NCI-H187 treated with DMSO at 0.1 percent for 48 hours (cell line): ENCODE measurements around the gene FILIP1.

ENCODE experiments used
- DNase-seq: peaks from one replicate; lab custom pipeline; 2025; lab: John Stamatoyannopoulos, UW

FILIP1 gene

DNA sequence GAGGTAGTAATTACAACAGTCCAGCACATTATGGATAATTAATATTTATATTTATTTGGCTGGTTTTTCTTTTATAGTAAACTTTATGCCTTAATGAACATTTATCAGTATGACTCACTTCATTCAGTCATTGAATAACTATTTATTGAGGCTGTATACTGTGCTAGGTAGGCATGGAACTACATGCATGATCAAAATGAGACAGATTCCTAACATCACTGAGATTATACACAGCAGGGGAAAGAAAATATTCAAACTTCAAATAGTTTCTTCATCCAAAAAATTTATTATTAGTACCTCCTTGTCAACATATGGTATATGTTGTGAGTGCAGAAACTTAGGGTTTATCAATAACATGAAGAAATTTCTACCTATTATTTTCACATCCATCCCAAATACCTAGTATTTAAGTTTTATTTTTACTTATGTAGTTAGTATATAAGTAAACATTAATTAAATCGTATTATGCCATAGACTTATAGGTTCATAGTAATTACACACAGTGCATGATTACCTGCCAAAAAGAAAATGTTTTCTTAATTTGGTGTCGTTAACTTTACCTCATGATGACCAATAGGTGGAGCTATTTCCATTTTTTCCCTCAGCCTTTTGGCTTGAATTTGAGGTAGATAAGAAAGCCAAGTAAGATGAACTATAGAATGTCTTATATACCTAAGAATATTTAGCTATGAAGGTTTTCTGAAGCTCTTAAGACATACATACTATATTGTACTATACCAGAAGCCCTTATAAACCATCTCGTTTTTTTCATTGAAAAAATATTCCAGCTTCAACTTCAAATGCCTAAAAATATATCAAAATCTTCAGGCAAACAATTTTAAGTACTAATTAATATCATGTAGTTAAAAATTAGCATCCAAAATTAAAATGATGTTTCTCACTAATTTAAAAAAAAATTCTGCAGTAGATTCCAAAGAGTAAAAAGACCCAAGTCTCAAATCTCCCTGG, 196.5 kb downstream of the FILIP1 start:
- DNase-seq, result no peak

DNA sequence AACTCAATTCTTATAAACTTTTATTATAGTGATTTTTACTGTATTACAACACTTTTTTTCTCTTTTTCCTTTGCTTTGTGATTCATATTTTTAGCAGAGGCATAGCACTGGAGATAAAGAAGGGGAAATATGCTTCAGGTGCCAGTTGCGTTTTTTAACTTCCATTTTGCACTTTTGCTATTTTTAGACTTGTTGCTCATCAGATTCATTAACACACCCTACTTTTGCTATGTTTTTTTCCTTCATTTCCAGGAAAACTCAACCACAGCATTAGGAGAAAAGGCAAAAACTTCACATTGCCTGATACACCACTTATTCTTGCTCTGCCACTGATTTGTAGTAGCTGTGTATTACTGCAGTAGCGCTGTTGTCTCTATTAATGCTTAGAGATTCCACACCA, 201.0 kb downstream of the FILIP1 start:
- no peak for DNase-seq

DNA sequence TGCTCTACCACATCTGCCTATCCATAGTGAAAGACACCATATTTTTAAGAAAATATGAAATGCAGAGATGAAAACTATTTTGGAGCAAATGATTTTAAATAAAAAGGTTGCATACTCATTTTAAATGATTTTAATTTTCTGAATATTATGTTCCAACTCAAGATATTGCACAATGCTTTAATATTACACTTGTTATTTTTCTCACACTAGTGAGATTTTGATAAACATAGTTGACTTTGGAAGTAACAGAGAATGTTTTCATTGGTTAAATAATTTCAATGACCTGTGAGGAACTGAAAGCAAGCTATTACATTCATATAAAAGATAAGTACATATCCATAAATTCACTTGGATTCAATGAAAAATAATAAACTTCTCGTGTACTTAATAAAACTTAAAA, 201.9 kb downstream of the FILIP1 start:
- no peak for DNase-seq

DNA sequence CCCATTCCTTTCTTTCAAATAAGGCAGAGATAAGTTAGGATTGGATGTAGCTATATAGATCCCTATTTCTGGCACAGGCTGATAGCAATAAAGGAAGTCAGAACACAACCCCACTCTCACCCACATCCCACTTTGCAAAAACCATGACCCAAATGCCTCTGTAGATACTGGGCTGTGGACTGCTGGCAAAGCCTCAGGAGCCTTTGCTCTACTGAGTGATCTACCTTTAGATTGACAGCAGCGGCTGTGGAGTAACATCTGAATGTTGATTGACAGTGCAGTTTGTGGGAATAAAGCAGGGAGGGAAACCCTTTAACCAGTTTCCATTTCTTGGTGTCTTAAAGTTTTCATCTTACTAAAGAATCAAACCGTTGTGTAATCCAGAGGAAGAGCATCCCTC, 202.3 kb downstream of the FILIP1 start:
- no peak for DNase-seq

DNA sequence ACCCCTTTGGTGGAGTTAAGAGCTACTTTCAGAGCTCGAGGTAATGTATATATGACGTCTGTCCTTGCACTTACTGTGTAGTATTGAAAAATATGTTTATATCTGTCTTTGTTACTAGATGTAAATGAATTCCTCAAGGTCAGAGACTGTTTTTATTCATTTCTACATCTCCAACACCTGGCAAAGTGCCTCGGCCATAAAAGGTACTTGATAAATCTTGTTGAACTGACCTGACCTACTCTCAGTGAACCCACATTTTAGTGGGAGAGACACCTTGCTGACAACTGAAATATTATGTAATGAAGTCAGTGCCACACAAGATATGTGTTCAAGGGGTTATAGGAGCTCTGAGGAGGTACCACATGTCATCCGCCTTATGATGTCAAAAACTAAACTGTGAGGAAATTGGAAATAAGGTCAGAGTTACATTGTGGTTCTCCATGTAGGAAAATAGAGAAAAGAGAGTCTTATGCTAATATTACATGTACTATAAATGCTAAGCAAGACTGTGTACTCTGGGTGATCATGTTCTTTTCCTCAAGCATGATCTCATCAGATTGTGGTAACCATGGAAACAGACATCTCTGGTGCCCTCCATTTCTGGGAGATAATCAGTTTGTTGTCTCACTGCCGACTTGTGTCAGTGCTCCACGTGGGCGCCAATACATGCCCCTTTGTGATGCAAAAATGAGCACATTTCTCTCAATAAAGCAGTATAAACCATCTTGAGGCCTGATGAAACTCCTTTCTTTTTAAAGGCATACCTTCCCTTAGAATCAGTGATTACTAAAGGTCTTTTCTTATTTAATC, 203.3 kb downstream of the FILIP1 start:
- DNase-seq, result no peak

DNA sequence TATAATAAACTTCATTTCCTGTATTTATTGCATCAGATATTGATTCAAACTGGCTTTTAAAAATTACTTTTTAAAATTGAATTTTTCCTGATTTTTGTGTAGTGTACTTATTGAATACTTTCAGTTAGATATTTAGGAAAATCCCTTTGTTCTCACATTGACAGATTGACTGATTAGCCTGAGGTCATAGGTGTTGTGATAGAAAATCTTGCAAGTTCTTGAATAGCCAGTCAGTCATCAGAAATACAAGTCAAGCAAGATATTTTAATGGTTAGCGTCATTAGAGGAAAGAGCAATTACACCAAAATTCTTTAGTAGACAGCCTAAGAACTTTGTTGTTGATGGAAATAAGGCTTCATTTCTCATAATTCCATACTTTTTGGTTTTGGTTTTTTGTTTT, 205.6 kb downstream of the FILIP1 start:
- no peak for DNase-seq

DNA sequence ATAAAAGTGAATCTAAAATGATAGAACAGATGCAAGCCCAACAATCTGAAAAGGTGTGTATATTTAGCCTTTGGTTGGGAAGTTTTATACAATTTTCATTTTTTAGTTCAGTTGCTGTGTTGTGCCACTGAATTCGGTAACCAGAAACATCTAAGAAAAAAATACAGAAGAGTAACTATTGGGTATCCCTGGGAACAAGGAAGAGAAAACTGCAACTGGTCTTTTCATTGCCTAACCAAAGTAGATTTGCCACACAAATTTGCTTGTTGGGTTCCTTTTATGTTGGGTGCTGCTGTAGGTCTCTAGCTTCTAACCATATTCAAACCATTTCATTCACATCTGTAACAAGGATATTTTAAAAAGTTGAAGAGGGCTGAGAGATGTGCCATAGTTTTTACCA, 206.2 kb downstream of the FILIP1 start:
- no peak for DNase-seq

DNA sequence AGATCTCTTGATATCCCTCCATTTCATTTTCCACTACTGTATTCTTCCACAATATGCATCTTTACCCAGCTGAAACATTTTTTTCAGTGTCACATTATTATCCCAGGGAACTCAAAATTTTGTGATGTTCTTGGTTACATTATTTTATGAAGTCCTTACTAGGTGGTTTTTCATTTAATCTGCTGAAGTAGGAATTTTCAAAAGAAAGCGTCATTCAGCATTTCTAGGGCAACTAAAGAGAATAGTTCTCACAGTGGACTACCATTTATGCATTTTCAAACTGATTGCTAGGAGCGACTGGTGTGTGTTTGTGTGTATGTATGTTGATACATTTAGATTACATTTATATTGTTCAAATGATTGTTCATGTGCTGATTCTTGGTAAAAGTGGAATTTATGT, 206.6 kb downstream of the FILIP1 start:
- no peak for DNase-seq

DNA sequence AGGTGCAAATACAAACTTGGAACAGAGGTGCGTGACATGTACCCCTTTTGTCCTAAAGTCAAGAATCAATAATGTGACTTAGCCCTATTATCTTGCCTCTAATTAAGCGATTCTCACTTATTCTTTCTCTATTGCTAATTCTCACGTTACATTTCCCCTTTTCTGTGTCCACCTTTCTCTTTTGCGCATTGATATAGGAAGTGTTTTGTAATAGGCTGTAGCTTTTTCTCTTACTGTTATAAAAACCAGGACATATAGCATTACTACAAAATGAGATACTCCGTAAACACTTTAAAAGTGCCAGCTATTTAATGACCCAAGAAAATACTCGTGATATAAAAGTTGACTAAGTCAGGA, 208.3 kb downstream of the FILIP1 start:
- no peak for DNase-seq

DNA sequence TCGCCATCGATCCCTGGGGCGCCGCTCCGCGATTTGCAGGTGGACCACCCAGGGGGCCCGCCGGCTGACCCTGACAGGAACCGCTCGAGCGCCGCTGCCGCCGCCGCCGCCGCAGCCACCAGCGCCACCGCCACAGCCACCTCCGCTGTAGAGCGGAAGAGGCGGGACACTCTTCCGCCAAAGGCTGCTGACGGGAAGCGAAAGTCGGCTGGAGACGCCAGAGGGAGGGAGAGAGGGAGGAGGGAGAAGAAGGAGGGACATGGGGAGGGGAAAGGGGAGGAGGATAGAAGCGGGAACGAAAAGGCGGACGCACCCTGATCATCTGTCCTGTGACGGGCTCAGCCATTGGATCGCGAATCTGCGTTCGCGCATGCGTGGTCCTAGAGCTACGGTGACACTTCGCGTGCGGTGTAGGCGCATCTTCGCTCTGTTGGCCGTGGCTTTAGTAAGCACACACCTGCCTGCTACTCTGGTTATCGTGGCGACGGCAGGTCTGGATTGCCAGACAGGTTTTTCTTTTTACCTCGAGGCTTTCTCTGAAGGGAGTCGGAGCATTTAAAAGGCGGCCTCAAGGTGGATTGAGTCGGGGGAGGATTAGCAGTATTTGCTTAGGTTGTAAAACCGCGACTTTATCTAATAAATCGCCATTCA, 208.8 kb downstream of the FILIP1 start, which contains the start of gene TMEM30A:
TMEM30A (minus strand) TSS at position 161 of the 651 bp plus-strand sequence; CDS start at position 7, 154 bp downstream.
- DNase-seq, result peak; percentile 96

DNA sequence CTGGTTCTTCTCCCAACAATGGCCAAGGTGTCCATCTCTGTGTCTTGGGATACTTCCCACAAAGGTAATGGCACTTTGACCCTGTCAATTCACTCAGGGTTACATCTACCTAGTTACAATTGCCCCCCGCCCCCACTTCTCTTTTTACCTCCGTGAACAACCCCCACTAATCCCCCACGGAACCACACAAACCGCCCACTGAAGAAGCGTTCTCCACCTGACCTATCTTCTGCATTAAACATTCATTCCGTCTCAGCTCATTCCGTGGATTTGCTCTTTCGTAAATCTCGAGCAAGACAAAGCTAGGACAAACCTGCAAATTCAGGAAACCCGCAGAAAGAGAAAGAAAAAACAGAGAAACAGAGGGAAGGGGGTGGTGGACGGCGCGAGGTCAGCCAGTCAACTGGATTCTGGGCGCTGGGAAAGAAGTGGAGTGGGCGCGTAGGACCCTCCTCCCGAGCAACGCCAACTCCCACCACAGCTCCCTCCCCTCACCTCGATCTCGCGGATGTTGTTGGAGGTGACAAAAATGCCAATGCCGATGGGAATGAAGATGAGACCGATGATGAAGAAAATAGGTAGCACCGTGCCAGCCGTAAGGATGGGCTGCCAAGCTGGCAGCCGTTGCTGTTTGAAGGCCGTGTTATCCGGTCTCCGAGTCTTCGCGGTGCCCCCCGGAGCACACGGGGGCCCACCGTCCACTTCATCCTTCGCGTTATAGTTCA, 209.5 kb downstream of the FILIP1 start:
- no peak for DNase-seq

DNA sequence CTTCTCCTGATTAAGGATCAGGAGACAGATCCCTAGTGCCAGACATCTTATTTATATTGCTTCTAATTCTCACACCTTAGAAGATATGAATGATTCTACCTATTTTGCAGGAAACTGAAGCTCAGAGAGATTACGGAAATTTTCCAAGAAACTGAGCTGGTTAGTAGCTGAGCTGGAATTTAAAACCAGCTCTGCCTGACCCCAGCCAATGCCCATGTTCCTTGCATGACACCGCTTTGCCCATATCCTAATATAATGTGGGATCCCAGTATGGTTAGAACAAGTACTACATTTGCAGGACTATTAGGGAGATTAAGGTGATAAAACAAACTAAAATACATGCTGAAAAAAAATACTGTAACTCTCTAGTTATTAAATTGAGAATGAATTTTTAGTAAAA, 210.9 kb downstream of the FILIP1 start:
- DNase-seq, result no peak

DNA sequence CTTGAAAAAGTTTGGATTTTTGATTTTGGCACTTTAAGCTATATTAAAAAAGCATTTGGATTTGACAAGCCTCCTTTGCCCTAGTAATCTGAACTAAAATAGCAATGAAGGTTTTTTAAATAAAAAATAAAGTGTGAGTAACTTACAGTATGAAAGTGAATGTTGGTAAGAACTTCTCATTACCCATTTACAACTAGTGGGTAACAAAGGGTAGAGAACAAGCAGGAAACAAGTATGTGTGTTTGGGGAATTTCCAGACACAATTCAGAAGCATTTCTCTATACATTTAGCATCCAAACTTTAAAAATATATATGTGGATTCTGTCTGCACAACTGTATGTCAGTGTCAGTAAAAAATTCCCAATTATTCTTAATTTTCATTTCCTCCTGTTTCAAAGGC, 211.9 kb downstream of the FILIP1 start:
- no peak for DNase-seq

DNA sequence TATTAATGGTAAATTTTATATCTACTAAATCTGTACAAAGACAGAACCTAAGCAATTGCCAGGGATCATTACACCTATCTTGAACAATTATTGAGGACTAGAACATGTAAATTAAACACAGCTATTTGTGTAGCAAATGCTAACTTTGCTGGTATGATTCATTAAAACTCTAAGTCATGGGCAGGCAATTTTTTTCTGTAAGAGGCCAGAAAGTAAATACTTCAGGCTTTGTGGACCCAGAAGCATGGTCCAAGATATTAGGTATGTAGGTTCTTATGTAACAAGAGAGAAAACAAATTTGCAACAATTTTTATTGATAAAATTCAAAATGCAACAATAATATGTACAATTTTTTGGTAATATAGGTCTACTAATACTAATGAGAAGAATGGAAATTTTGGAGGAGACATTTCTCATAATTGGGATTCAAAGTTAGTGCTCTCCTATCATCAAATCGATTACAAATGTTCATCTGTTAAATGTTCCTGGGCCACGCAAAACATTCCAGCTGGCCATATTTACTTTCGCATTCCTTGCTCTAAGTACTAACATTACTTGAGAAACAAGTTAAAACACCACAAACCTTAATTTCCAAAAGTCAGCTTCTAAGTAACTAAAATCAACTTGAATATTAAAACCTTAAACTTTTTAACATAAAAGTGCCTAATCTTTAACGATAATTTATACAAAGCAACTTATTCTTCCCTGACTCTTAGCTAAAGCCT, 213.3 kb downstream of the FILIP1 start:
- DNase-seq, result no peak

DNA sequence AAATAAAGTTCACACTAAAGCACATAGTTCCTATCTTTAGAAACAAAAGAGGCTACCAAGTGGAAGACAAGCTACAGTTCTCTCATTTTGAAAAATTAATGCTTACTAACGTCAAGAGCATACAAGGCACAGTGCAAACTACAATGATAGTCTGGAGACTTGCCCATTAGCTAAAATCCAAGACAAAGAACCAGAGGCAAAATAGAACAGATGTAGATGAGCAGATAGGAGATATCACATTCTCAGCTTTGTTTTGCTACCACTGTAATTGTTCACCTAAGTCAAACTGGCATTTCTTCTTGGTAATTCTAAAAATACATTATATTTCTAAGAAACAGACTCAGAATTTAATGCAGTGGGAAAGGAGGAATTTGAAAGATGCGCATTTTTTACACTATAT, 214.2 kb downstream of the FILIP1 start:
- no peak for DNase-seq

DNA sequence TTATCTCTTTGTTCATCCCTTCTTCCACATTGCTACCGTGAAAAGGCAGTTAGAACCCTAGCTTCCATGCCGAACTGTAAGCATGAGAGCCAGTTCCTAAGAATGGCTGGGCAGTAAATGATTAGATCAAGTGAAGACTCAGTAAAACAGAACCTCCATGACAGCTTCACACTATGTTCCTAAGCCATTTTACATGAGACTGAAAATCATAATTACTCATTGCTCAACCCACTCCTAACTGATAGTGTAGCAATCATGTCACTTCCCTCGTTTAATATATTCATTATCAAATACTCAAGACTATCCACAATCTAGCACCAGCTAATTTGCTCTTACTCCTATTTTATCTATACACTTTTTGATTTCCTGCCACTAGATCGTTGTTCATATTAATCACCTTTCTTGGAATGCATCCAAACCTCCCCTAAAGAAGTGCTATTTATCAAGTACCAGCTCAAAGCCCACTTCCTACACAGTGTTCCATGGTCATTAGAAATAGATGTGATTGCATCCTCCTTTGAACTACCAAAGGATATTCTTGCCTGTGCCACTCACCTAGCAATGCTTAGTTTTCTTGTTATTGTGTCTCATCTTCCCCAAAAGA, 215.0 kb downstream of the FILIP1 start:
- DNase-seq, result no peak

DNA sequence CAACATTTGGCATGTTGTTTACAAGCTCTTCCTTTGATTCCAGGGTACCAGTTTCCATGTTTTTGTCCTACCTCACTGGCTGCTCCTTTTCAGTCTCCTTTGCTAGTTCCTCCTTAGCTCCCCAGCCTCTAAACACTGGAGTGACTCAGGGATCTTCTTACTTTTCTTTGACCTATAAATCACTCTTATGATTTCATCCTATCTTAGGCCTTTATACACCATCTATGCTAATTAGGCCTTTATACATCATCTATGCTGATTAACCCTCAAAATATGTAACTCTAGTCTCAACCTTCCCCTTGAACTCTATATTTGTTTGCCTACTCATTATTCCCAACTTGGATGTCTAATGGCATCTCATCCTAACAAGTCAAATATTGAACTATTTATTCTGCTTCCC, 218.5 kb downstream of the FILIP1 start:
- no peak for DNase-seq

DNA sequence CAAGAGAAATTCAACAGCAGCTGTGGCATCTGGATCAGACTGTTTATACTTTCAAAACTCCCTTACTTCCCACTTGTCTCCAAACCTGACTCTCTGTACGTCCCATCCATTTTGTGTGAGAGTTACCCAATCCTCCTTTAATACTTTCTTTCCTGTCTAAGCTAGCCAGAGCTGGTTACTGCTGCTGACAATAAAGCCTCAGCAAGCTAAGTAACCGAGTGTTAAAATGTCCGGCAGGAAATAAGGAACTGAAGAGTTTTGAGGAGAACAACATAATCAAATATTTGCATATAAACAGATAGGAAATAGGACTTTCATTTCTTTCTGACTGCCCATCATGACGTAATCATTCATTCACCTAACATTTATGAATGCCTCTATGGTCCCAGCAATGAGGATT, 220.6 kb downstream of the FILIP1 start:
- no peak for DNase-seq

DNA sequence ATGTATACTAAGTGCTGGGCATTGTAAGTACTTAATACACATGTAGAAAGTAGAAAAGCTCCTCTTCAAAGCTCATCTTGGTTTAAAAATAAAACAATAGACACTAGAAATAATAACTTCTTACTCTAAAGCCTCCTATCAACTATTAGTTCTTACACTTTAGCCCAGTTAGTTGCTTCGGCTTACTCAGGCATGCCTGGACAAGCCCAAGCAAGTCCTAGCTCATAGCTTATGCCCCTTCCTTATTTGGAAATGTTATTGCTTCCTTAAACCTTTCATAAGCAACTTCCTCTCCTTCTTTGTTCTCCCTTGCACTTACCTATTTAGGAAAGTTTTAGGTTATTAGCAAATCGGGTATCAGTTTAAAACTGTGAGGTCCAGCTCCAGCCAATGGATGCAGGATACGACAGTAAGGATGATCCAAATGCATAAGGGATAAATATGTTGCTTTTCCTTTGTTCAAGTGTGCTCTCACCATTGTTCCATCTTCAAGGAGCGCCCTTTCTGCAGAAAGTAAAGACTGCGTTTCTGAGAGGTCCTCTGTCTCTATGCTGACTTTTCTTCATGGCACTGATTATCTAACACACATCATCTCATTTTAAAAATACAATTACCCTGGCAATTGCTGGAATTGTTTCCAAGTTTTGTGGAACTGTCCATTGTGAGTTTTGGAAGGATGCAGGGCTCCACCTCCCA, 221.3 kb downstream of the FILIP1 start:
- DNase-seq, result no peak

DNA sequence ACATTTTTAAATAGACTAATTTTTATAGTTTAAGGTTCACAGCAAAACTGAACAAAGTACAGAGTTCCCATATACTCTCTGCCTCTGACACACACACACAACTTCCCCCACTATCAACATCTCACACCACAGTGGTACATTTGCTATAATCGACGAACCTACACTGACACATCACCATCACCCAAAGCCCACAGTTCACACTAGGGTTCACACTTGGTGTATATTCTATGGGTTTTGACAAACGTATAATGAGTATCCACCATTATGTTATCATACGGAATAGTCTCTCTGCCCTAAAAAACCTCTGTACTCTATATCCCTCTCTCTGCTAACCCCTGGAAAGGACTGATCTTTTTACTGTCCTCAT, 224.6 kb downstream of the FILIP1 start:
- no peak for DNase-seq
